ENCODE measurements around the gene TNC.

GRCh38 chr9:114988962-114989599 lies 128.9 kb downstream of the TNC start:
- no peak for TF ChIP-seq YY1 (IDR thresholded peaks at IDR 0.05; ENCODE audit: insufficient read depth, insufficient read length)
- no peak for TF ChIP-seq ZNF274 (IDR thresholded peaks at IDR 0.05; ENCODE audit: low read depth, low read length)
- no peak for TF ChIP-seq SUZ12 (IDR thresholded peaks at IDR 0.05; ENCODE audit: extremely low read depth, insufficient read depth, insufficient read length)
